Activated naive CD4-positive, alpha-beta T cell treated with anti-CD3 and anti-CD28 coated beads, Interleukin-2, amount 10 ng/mL, durations not matched to agents 7 days and 5 days (primary cell): ENCODE results near the gene PCAT6.

Experiments used
- CTCF ChIA-PET: fragments of 350-600 bp; sonication (Branson Sonifier 250); formaldehyde crosslinking; loops from one replicate; lab custom pipeline; 2021; ENCODE audit warnings: antibody characterized with exemption; lab: Charles Lee
- DNase-seq: peaks from one replicate; pipeline ENCODE4 v3.0.0-alpha.2; 2020
- H3K27ac Mint-ChIP-seq: one replicate; pipeline ENCODE4 v1.8.0; 2021; ENCODE audit warnings: mild to moderate bottlenecking, moderate library complexity, mixed read lengths
- H3K27me3 Mint-ChIP-seq: one replicate; pipeline ENCODE4 v1.8.0; 2021; ENCODE audit warnings: mild to moderate bottlenecking, mixed read lengths
- H3K36me3 Mint-ChIP-seq: one replicate; pipeline ENCODE4 v1.8.0; 2021; ENCODE audit warnings: mixed read lengths
- H3K4me1 Mint-ChIP-seq: one replicate; pipeline ENCODE4 v1.8.0; 2021; ENCODE audit warnings: mixed read lengths
- H3K4me3 Mint-ChIP-seq: one replicate; pipeline ENCODE4 v1.8.0; 2021; ENCODE audit warnings: mild to moderate bottlenecking, moderate library complexity, mixed read lengths
- H3K9me3 Mint-ChIP-seq: one replicate; pipeline ENCODE4 v1.8.0; 2021; ENCODE audit warnings: mixed read lengths

The PCAT6 gene

GRCh38 chr1:202801175-202801574 is 9.6 kb upstream of the PCAT6 start:
- no peak overlapping the region for H3K27ac Mint-ChIP-seq
- CTCF ChIA-PET = no interaction called here
- H3K27me3 Mint-ChIP-seq = no peaks in the 10 kb centered on the region
- peaks cover 51% of the 10 kb centered on the region for H3K4me1 Mint-ChIP-seq
- no peak for DNase-seq
- H3K4me3 Mint-ChIP-seq = no peak overlapping the region
- peaks cover 9% of the 10 kb centered on the region for H3K36me3 Mint-ChIP-seq
- H3K9me3 Mint-ChIP-seq = no peaks in the 10 kb centered on the region

GRCh38 chr1:202802034-202802433 is 8.7 kb upstream of the PCAT6 start:
- no peak for DNase-seq
- Mint-ChIP-seq H3K4me3 (no peak overlapping the region), H3K4me1 (peaks cover 56% of the 10 kb centered on the region), H3K9me3 (no peaks in the 10 kb centered on the region), H3K36me3 (peaks cover 9% of the 10 kb centered on the region), H3K27ac (no peak overlapping the region), H3K27me3 (no peaks in the 10 kb centered on the region)
- CTCF ChIA-PET = interaction anchor here (1.0 kb wide), 1 partner anchor 9 kb away, joined by 3 read pairs; no protein-coding TSS in a partner anchor

- CTCF ChIA-PET = interaction anchor here (0.7 to 1.1 kb wide), 3 partner anchors 10 to 33 kb away, joined by 3 read pairs; no protein-coding TSS in a partner anchor
- no peak for DNase-seq
- Mint-ChIP-seq H3K27ac (no peak overlapping the region), H3K27me3 (no peaks in the 10 kb centered on the region), H3K36me3 (peaks cover 9% of the 10 kb centered on the region), H3K9me3 (no peaks in the 10 kb centered on the region), H3K4me1 (peaks cover 50% of the 10 kb centered on the region), H3K4me3 (no peak overlapping the region)
These were observed 7.5 kb upstream of the PCAT6 start for GRCh38 chr1:202802998-202803932.

- no peaks in the 10 kb centered on the region for H3K27me3 Mint-ChIP-seq
- no peak overlapping the region for H3K4me3 Mint-ChIP-seq
- H3K36me3 Mint-ChIP-seq = peaks cover 9% of the 10 kb centered on the region
- H3K4me1 Mint-ChIP-seq = peaks cover 50% of the 10 kb centered on the region
- no peak overlapping the region for H3K27ac Mint-ChIP-seq
- no peak for DNase-seq
- CTCF ChIA-PET = interaction anchor here (0.6 to 1.1 kb wide), 3 partner anchors 29 to 403 kb away, joined by 3 read pairs; partner anchors contain the start of gene RABIF
- H3K9me3 Mint-ChIP-seq = no peaks in the 10 kb centered on the region
These were observed 6.6 kb upstream of the PCAT6 start for GRCh38 chr1:202804126-202804525.

GRCh38 chr1:202805886-202806844 is 4.6 kb upstream of the PCAT6 start:
- DNase-seq = no peak
- Mint-ChIP-seq H3K9me3 (no peaks in the 10 kb centered on the region), H3K27ac (peak overlapping the region; percentile 88), H3K4me3 (peak overlapping the region; percentile 72), H3K36me3 (peaks cover 2% of the 10 kb centered on the region), H3K4me1 (peaks cover 61% of the 10 kb centered on the region), H3K27me3 (peaks cover 14% of the 10 kb centered on the region)
- CTCF ChIA-PET = interaction anchor here (1.1 kb wide), 2 partner anchors 25 to 46 kb away, joined by 3 read pairs; no protein-coding TSS in a partner anchor

GRCh38 chr1:202806845-202807450 is 3.8 kb upstream of the PCAT6 start:
- H3K4me1 Mint-ChIP-seq = peaks cover 65% of the 10 kb centered on the region
- H3K27ac Mint-ChIP-seq = peak overlapping the region; percentile 88
- H3K4me3 Mint-ChIP-seq = peak overlapping the region; percentile 72
- peaks cover 19% of the 10 kb centered on the region for H3K27me3 Mint-ChIP-seq
- no peaks in the 10 kb centered on the region for H3K9me3 Mint-ChIP-seq
- H3K36me3 Mint-ChIP-seq = peaks cover 2% of the 10 kb centered on the region
- CTCF ChIA-PET = no interaction called here
- DNase-seq = peak; percentile 55

- H3K27me3 Mint-ChIP-seq = peaks cover 25% of the 10 kb centered on the region
- peaks cover 2% of the 10 kb centered on the region for H3K36me3 Mint-ChIP-seq
- CTCF ChIA-PET = no interaction called here
- no peaks in the 10 kb centered on the region for H3K9me3 Mint-ChIP-seq
- H3K4me3 Mint-ChIP-seq = peak overlapping the region; percentile 72
- peaks cover 68% of the 10 kb centered on the region for H3K4me1 Mint-ChIP-seq
- no peak for DNase-seq
- peak overlapping the region; percentile 77 for H3K27ac Mint-ChIP-seq
These were observed 3.3 kb upstream of the PCAT6 start for GRCh38 chr1:202807451-202807925.

- Mint-ChIP-seq H3K27ac (peak within 1 kb of the TSS; percentile 77), H3K4me1 (peaks cover 62% of the 10 kb centered on the region), H3K9me3 (no peaks in the 10 kb centered on the region), H3K27me3 (peaks cover 30% of the 10 kb centered on the region), H3K36me3 (no peaks in the 10 kb centered on the region), H3K4me3 (peak within 1 kb of the TSS; percentile 72)
- DNase-seq = peak; percentile 74
- CTCF ChIA-PET = no interaction called here
These were observed 2.6 kb upstream of the PCAT6 start, which contains the start of gene KDM5B for GRCh38 chr1:202807926-202808757. Gene KDM5B, minus strand, starts transcription at chr1:202808421. Its CDS starts 116 bp downstream, at chr1:202808305.

- CTCF ChIA-PET = interaction anchor here (0.8 kb wide), 1 partner anchor 158 kb away, joined by 3 read pairs; no protein-coding TSS in a partner anchor
- H3K27me3 Mint-ChIP-seq = peaks cover 41% of the 10 kb centered on the region
- no peaks in the 10 kb centered on the region for H3K36me3 Mint-ChIP-seq
- no peak overlapping the region for H3K27ac Mint-ChIP-seq
- peaks cover 51% of the 10 kb centered on the region for H3K4me1 Mint-ChIP-seq
- H3K9me3 Mint-ChIP-seq = no peaks in the 10 kb centered on the region
- no peak for DNase-seq
- H3K4me3 Mint-ChIP-seq = peak overlapping the region; percentile 80
These were observed 1.1 kb upstream of the PCAT6 start for GRCh38 chr1:202809597-202810159.

- peaks cover 46% of the 10 kb centered on the region for H3K27me3 Mint-ChIP-seq
- no peak for DNase-seq
- no peaks in the 10 kb centered on the region for H3K36me3 Mint-ChIP-seq
- peak overlapping the region; percentile 49 for H3K27ac Mint-ChIP-seq
- H3K4me1 Mint-ChIP-seq = peaks cover 46% of the 10 kb centered on the region
- no peaks in the 10 kb centered on the region for H3K9me3 Mint-ChIP-seq
- H3K4me3 Mint-ChIP-seq = peak overlapping the region; percentile 80
- CTCF ChIA-PET = interaction anchor here (0.8 kb wide), 1 partner anchor 158 kb away, joined by 3 read pairs; no protein-coding TSS in a partner anchor
These were observed 550 bp upstream of the PCAT6 start for GRCh38 chr1:202810193-202810614.

GRCh38 chr1:202811296-202812175 is 782 bp downstream of the PCAT6 start:
- peaks cover 55% of the 10 kb centered on the region for H3K27me3 Mint-ChIP-seq
- no peaks in the 10 kb centered on the region for H3K36me3 Mint-ChIP-seq
- H3K9me3 Mint-ChIP-seq = no peaks in the 10 kb centered on the region
- DNase-seq = peak; percentile 71
- H3K4me3 Mint-ChIP-seq = peak overlapping the region; percentile 80
- CTCF ChIA-PET = no interaction called here
- H3K4me1 Mint-ChIP-seq = peaks cover 33% of the 10 kb centered on the region
- H3K27ac Mint-ChIP-seq = peak overlapping the region; percentile 89
